ENCODE measurements around the gene DST. TPM values are rescaled to one million over a fixed set of nuclear protein-coding genes. Genes with fewer than 3 reads are reported as not detected.

DST gene
- total and polyA plus RNA-seq, 2 experiments from 2014 or later, result 103 to 369 TPM

- Histone ChIP-seq H3K4me3 (no peak overlapping the region), H3K4me2 (no peak overlapping the region), H3K79me2 (peaks cover 64% of the 10 kb centered on the region), H3K9me2 (replicated peaks; ENCODE audit: insufficient read depth) (no peaks in the 10 kb centered on the region), H3K27ac (no peak overlapping the region), H4K20me1 (ENCODE audit: insufficient read depth, poor library complexity, severe bottlenecking) (no peaks in the 10 kb centered on the region), H3K4me1 (ENCODE audit: insufficient read depth) (peaks cover 25% of the 10 kb centered on the region), H2AFZ (no peak overlapping the region), H3K9me3 (ENCODE audit: low read depth) (no peaks in the 10 kb centered on the region), H3K27me3 (no peaks in the 10 kb centered on the region), H3K36me3 (replicated peaks; ENCODE audit: insufficient read depth, low read depth) (no peaks in the 10 kb centered on the region)
- no peak for DNase-seq (ENCODE audit: low spot score)
- TF ChIP-seq EZH2 (IDR thresholded peaks at IDR 0.05; ENCODE audit: borderline replicate concordance), result no peak
- TF ChIP-seq EZH2phosphoT487 (IDR thresholded peaks at IDR 0.05; ENCODE audit: low read depth, severe bottlenecking, unreplicated experiment), result no peak
- no peak for TF ChIP-seq CTCF (IDR thresholded peaks at IDR 0.05; ENCODE audit: poor library complexity)
- WGBS (ENCODE audit: low lambda C conversion rate, missing lambda C conversion rate), result 95% methylated on average over 3 of the region's 3 CpGs
Observed at GRCh38 chr6:56657354-56657753, 14.7 kb upstream of the DST start.

DNA sequence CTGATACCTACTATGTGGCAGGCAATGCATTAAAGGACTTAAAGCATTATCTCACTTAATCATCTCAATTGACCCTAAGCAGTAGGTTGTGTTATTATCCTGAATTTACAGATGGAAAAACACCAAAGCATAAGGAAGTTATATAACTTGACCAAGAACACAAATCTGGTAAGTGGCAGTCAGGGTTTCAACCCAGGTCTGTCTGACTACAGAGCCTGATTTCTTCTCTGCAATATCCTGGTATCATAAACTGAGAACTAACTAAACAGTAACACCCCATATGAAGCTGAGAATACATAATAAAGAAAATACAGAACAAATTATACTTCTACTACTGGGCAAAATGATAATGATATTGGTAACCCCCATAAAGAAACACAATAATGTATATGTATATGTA lies 13.8 kb upstream of the DST start:
- no peaks in the 10 kb centered on the region for H3K9me2 ChIP-seq (replicated peaks; ENCODE audit: insufficient read depth)
- no peaks in the 10 kb centered on the region for H3K9me3 ChIP-seq (ENCODE audit: low read depth)
- TF ChIP-seq CTCF (IDR thresholded peaks at IDR 0.05; ENCODE audit: poor library complexity), result no peak
- no peak for TF ChIP-seq EZH2phosphoT487 (IDR thresholded peaks at IDR 0.05; ENCODE audit: low read depth, severe bottlenecking, unreplicated experiment)
- TF ChIP-seq EZH2 (IDR thresholded peaks at IDR 0.05; ENCODE audit: borderline replicate concordance), result no peak
- H2AFZ ChIP-seq, result no peak overlapping the region
- H3K27ac ChIP-seq, result peak overlapping the region; percentile 8
- no peaks in the 10 kb centered on the region for H4K20me1 ChIP-seq (ENCODE audit: insufficient read depth, poor library complexity, severe bottlenecking)
- DNase-seq (ENCODE audit: low spot score), result no peak
- peaks cover 27% of the 10 kb centered on the region for H3K4me1 ChIP-seq (ENCODE audit: insufficient read depth)
- H3K4me3 ChIP-seq, result no peak overlapping the region
- peaks cover 60% of the 10 kb centered on the region for H3K79me2 ChIP-seq
- no peaks in the 10 kb centered on the region for H3K27me3 ChIP-seq
- H3K36me3 ChIP-seq (replicated peaks; ENCODE audit: insufficient read depth, low read depth), result no peaks in the 10 kb centered on the region
- H3K4me2 ChIP-seq, result no peak overlapping the region

- Histone ChIP-seq H3K79me2 (peaks cover 65% of the 10 kb centered on the region), H3K9me3 (ENCODE audit: low read depth) (no peaks in the 10 kb centered on the region), H3K4me2 (peak overlapping the region; percentile 1), H3K4me1 (ENCODE audit: insufficient read depth) (peaks cover 27% of the 10 kb centered on the region), H3K27ac (peak overlapping the region; percentile 8), H3K9me2 (replicated peaks; ENCODE audit: insufficient read depth) (no peaks in the 10 kb centered on the region), H3K4me3 (no peak overlapping the region), H2AFZ (no peak overlapping the region), H4K20me1 (ENCODE audit: insufficient read depth, poor library complexity, severe bottlenecking) (no peaks in the 10 kb centered on the region), H3K27me3 (no peaks in the 10 kb centered on the region), H3K36me3 (replicated peaks; ENCODE audit: insufficient read depth, low read depth) (no peaks in the 10 kb centered on the region)
- TF ChIP-seq EZH2phosphoT487 (IDR thresholded peaks at IDR 0.05; ENCODE audit: low read depth, severe bottlenecking, unreplicated experiment) (no peak), EZH2 (IDR thresholded peaks at IDR 0.05; ENCODE audit: borderline replicate concordance) (no peak), CTCF (IDR thresholded peaks at IDR 0.05; ENCODE audit: poor library complexity) (no peak)
- DNase-seq (ENCODE audit: low spot score), result no peak
- WGBS (ENCODE audit: low lambda C conversion rate, missing lambda C conversion rate), result 61% methylated on average over 4 of the region's 4 CpGs
Observed at GRCh38 chr6:56655996-56656395, 13.3 kb upstream of the DST start.

DNA sequence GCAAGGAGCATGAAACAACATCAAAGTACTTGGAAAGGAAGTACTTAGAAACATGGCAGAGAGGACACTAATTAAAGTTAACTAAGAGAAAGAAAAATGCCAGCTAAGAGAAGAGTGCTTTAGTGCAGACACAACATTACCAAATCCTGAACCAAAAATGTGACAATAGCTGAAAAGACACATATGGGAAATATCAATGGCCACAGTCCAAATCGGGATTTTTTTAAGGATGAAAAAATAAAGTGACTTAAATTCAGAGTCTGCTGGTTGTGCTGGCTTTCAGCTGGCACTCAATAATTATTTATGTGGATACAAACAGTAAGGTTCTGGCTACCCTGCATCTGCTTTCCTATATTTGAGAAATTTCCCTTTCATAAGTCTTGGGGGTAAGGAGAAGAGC lies 12.6 kb upstream of the DST start:
- no peaks in the 10 kb centered on the region for H3K36me3 ChIP-seq (replicated peaks; ENCODE audit: insufficient read depth, low read depth)
- no peaks in the 10 kb centered on the region for H3K9me3 ChIP-seq (ENCODE audit: low read depth)
- DNase-seq (ENCODE audit: low spot score), result no peak
- H3K27ac ChIP-seq, result no peak overlapping the region
- H3K4me1 ChIP-seq (ENCODE audit: insufficient read depth), result peaks cover 27% of the 10 kb centered on the region
- H3K79me2 ChIP-seq, result peaks cover 65% of the 10 kb centered on the region
- TF ChIP-seq CTCF (IDR thresholded peaks at IDR 0.05; ENCODE audit: poor library complexity), result no peak
- no peak for TF ChIP-seq EZH2phosphoT487 (IDR thresholded peaks at IDR 0.05; ENCODE audit: low read depth, severe bottlenecking, unreplicated experiment)
- no peak for TF ChIP-seq EZH2 (IDR thresholded peaks at IDR 0.05; ENCODE audit: borderline replicate concordance)
- no peak overlapping the region for H3K4me3 ChIP-seq
- no peak overlapping the region for H3K4me2 ChIP-seq
- no peak overlapping the region for H2AFZ ChIP-seq
- 77% methylated on average over 1 of the region's 1 CpG for WGBS (ENCODE audit: low lambda C conversion rate, missing lambda C conversion rate)
- H3K9me2 ChIP-seq (replicated peaks; ENCODE audit: insufficient read depth), result no peaks in the 10 kb centered on the region
- no peaks in the 10 kb centered on the region for H4K20me1 ChIP-seq (ENCODE audit: insufficient read depth, poor library complexity, severe bottlenecking)
- H3K27me3 ChIP-seq, result no peaks in the 10 kb centered on the region

Data from hepatocyte (in vitro differentiated cells).